ENCODE data around the gene TWNK. TPM values are rescaled to one million over a fixed set of nuclear protein-coding genes. Genes with fewer than 3 reads are reported as not detected.

TWNK gene
- total RNA-seq, 1 donor from 2014 or later, result 5.7 TPM

DNA sequence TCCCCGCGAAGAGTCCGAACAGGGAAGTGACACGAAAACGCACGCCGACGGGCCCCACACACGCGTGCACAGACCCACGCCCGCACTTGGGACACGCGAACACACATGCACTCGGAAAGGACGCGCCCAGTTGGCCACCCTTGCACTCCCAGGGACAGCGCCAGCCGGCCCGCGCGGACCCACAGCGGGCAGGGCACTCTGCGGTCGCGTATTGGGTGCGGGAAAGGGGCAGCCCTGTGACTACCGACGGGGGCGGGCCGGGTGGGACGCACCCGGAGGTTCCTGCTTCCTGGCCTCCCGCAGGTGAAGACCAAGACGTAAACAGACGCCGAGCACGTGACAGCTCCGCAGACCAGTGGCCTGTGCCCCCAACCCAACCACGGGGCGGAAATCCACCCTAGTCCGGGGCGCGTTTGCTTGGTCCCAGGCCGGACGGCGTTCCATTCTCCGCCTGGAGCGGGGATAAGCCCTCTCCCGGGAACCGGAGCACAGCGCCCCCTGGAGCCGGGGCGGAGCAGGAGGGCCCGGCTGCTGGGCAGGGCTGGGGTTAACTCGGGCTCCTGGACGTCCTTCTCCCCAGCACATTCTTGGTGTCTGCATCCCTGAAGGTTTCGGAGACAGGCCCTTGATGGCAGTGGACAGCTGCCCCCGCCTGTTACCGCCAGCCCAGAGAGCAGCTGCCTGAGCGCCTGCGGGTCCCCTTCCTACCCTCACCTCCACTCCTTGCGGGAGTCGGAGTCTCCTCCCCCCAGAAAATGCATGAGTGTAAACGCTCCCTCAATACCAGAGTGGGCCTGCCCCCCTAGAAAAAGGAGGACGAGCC, 10.2 kb downstream of the TWNK start:
- peak; percentile 60 for ATAC-seq

DNA sequence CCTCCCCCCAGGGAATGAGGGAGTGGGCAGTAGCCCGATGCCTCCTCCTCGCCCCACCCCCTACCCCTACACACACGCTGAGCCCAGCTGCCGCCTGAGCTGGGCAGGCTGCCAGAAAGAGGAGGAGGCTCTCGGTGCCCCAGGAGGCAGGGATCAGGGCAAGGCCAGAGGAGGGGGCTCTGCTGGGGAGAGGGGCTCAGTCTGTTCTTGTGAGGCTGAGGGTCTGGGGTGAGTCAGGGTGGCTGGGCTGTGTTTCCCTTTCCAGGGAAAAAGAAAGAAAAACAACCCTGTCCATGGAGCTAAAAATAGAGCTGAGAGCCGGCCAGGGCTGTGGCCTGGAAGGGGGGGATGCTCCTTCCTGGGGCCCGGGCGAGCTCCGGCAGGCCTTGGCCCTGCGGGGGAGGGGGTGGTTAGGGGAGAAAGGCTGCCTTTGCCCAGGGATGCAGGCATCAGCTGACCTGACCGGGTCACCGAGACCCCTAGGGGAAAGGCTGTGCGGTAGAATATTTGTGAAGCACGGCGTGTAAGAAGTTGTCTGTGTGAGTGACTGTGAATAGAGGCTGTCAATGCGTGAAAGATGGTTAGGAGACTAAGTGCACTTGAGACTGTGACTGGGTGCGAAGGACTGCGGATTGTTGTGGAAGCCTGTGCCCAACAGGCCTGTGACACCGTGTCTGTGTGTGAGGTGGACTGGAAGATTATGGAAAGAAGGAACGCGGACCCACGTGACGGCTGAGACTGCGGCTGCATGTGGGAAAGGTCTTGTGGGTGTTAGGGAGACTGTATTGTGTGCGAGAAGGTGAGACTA, 11.0 kb downstream of the TWNK start:
- peak; percentile 49 for ATAC-seq

DNA sequence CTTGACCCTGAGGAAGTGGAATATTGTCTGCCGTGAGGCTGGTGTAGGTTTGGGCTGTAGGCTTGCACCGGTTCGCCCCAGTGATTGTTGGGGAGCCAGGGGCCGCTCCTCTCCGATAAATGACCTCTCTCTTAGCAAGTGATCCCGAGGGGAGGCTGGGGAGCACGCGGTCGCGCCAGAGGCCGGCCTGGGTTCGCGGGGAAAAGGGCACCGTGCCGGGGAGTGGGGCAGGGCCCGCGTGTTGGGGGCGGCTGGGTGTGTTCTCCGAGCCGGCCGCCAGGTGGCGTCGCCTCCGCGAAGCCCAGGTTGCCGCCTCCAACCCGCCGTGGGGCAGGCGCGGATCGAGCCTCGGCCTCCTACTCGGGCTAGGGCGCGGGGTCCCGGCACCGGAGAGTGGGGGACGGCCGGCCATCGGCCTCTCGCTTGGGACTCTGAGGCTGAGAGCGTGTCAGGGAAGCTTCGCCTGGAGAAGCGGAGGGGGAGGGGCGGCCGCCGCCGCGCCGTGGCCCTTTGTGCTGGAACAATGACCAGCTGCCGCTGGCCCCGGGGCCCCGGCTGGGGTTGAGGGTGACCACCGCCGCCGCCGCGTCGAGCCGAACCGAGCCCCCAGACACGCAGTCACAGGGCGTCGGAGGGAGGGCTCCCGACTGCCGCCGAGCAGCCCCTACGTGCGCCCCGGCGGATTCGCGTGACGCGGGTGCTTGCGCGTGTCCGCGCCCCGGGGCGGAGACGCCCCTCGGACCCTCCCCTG, 11.8 kb downstream of the TWNK start:
- ATAC-seq, result peak; percentile 61

DNA sequence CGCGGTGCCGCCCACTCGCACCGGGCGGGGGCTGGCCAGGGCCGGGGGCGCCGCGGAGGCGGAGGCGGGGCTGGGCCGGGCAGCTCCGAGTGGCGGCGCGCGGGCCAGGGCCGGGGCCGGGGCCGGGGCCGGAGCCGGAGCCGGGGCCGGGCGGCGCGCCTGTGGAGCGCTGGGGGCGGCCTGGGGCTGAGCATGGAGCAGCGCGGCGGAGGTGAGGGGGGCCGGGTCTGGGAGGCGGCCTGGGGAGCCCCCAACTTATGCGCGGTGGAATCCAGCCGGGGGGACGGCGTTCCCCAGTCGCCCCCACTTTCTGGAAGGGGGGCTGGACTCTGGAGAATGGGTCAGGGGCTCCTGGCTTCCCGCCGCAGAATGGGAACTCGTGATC, 12.4 kb downstream of the TWNK start, which contains the start of gene LZTS2:
TSS of gene LZTS2 (plus strand) at position 67 of the 385 bp plus-strand sequence. CDS start 2,731 bp downstream, outside the sequence.
- ATAC-seq, result peak; percentile 56

DNA sequence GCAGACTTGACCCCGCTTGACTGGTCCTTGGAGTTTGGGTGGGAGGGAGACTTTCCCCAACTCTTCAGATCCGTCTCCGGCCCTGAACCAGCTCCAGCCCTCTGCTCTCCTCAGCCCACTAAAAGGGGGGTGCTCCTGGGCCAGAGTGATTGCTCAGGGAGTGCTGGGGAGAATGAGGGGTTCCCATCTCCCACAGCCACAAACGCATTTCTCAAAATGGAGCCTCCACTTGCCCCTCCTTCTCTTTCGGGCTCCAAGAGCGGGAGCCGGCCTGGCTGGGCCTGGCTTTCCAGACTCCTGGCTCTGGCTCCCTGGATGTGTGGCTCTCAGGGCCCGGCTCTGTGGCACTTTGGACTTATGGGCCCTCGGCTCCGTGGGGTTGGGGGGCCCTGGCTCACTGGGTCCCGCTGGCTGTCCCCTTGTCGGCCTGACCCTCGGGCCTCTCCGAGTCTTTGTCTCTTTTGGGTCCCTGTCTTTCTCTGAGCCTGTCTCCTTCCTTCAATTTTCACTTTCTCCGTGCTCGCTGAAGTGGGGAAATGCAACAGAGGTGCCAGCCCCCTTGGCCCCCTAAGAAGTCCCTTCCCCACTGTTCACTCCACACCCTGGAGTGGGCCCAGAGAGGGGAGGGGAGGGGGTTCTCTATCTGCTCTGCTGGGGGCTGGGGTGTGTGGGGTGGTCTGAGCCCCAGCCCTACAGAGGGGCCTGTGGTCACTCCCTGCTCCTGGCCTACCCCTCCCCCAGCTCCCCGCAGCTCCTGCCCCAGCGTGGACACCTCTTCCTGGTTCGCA, 13.0 kb downstream of the TWNK start:
- no peak for ATAC-seq

DNA sequence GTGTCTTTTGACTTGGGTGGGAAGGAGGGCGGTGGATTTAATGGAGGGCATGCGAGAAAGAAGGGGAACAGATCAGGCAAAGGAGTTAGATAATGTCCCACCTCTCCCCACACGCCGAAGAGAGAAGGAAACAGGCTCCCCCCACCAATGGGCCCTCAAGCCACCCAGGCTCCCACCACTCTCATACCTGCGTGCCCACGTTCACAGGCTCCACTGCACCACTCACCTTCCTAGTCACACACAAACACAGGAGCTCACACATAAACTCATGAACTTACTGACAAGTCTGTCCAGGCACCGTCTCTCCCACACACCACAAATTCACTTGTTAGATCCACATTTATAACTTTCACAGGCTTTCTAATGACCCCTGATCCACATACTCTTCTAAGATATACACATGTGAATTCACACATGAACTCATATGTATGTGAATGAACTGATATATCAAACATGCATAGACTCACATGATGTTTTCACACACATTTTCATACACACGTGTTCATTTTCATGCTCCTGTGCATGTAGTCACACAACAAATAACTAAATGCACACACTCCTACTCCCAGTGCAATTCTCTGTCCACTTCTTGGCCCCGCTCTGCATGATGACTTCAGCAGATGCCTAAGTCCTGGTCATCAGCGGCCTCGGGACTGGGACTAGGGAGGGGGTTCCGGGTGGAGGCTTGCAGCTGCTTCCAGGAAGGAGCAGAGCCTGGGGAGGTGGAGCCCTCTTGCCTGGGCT, 13.7 kb downstream of the TWNK start:
- peak; percentile 6 for ATAC-seq

DNA sequence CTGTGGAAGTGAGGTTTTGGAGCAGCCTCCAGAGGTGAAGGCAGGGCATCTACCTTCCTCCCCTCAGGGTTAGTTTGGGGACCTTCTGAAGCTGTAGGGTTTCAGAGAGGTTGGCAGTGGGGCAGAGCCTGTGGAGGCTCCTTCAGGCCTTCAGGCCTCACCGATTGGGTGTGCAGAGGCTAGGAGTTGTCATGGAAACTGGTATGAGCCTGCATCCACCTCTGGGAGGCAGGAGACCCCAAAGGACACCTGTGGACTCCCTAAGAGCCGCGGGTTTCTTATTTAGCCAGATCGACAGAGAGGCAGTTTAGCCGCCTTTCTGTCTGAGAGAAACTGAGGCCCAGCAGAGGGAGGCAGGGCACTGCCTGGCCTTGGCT, 14.3 kb downstream of the TWNK start:
- no peak for ATAC-seq

DNA sequence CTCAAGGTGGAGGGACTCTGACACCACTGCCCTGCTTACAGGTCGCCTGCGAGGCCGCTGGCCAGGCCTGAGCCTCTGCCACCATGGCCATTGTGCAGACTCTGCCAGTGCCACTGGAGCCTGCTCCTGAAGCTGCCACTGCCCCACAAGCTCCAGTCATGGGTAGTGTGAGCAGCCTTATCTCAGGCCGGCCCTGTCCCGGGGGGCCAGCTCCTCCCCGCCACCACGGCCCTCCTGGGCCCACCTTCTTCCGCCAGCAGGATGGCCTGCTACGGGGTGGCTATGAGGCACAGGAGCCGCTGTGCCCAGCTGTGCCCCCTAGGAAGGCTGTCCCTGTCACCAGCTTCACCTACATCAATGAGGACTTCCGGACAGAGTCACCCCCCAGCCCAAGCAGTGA, 15.1 kb downstream of the TWNK start:
- ATAC-seq, result no peak

DNA sequence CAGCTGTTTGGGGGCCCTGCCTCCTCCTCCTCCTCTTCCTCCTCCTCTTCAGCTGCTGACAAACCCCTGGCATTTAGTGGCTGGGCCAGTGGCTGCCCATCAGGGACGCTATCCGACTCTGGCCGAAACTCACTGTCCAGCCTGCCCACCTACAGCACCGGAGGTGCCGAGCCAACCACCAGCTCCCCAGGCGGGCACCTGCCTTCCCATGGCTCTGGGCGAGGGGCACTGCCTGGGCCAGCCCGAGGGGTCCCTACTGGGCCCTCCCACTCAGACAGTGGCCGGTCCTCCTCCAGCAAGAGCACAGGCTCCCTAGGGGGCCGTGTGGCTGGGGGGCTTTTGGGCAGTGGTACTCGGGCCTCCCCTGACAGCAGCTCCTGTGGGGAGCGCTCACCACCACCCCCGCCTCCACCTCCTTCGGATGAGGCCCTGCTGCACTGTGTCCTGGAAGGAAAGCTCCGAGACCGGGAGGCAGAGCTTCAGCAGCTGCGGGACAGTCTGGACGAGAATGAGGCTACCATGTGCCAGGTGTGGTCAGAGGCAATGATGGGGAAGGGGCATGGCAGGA, 16.4 kb downstream of the TWNK start:
- ATAC-seq, result no peak

DNA sequence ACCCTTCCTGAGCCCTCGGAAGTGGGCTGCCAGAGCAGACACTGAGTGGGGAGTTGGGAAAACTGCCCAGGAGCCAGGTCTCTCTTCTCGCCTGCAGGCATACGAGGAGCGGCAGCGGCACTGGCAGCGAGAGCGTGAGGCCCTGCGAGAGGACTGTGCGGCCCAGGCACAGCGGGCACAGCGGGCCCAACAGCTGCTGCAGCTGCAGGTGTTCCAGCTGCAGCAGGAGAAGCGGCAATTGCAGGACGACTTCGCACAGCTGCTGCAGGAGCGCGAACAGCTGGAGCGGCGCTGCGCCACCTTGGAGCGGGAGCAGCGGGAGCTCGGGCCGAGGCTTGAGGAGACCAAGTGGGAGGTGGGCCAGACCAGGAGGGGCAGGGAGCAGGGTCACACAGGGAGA, 18.0 kb downstream of the TWNK start:
- ATAC-seq, result no peak

DNA sequence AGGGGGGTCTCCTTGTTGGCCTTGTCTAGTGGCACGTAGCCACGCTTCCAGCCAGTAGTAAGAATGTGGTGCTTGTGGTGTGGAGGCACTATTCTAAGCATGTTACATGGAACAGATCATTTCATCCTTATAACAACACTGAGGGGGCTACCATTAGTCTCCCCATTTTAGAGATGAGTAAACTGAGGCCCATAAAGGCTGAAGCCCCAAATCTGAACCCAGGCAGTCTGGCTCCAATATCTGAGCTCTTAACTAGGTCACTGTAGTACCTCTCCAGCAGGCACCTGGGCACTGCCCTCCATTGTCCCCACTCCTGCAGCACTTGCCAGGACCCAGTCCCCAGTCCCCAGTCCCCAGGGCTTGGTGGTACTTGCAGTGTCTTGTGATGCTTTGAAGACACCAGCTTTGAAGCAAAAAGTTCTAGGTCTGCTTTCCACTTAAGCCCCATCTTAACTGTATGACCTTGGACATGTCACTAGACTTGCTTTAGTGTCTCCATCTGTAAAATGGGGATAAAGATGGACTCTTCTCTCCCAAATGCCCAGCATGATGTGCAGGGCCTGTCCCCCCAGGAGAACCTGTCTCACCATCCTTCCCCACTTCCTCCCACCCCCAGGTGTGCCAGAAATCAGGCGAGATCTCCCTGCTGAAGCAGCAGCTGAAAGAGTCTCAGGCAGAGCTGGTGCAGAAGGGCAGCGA, 18.7 kb downstream of the TWNK start:
- ATAC-seq, result no peak

DNA sequence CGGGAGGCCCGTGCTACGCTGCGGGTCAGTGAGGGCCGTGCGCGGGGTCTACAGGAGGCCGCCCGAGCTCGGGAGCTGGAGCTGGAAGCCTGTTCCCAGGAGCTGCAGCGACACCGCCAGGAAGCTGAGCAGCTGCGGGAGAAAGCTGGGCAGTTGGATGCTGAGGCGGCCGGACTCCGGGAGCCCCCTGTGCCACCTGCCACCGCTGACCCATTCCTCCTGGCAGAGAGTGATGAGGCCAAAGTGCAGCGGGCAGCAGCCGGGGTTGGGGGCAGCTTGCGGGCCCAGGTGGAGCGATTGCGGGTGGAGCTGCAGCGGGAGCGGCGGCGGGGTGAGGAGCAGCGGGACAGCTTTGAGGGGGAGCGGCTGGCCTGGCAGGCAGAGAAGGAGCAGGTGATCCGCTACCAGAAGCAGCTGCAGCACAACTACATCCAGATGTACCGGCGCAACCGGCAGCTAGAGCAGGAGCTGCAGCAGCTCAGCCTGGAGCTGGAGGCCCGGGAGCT, 19.3 kb downstream of the TWNK start:
- no peak for ATAC-seq

DNA sequence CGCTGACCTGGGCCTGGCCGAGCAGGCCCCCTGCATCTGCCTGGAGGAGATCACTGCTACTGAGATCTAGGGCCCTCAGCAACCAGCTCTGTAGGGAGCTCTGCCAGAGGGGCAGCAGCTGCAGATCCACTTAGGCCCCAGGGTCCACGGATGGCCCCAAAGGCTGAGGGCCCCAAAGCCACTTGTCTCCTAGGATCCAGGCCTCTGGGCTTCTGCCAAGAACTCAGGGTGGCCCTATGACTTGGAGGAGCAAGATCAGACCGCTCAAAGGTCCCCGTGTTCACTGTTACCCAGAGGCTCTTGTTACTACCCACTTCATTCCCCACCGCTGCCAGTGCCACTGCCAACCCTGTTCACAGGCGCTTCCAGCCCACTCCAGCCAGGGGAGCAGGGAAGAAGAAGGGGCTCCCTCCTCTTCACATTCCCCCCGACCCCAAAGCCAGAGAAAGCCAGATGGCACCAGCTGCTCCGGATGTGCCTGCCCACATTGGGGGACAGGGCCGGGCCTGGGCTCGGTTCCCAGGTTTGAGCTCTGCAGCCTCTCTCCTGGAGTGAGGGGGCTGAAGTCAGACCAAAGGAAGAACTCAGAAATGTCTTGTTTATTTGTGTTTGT, 19.9 kb downstream of the TWNK start:
- no peak for ATAC-seq

DNA sequence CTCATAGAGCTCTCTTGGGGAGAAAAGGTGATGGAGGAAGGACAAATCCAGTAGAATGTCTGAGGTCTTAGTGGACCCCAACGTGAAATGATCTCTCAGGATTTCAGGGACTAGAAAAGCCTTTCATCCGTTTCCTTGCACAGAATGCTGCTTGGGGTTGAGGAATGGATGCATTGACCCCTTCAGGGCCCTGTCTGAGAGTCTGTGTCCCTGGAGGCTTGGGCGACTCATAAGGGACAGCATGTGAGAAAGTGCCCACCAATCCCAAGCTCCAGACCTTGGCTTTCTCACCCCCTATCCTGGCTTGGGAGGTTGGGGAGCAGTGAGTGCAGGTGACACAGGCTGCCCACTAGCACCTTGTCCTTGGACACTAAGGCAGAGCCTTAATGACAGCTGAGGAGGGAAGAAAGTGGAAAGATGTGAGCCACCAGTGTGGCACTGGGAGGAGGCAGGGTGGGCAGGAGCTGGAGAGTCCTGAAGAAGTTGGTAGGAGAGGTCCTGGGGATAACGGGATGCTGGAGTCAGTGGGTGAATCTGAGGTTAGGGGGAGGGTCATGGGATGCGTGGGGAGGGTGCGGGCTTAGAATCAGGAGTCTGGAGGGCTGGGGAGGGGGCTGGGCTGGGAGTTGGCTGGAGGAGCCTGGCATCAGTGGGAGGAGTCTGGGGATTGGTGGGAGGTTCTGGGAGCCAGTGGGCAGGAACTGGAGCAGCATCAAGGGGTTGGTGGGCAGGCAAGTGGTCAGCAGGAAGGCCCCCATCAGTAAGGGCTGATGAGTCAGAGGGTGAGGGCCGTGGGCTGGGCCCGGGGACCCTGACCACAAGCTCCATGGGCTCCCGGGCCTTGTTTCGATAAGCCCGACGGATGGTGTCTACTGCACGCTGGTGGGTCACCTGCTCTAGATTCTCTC, 20.8 kb downstream of the TWNK start:
- ATAC-seq, result no peak

DNA sequence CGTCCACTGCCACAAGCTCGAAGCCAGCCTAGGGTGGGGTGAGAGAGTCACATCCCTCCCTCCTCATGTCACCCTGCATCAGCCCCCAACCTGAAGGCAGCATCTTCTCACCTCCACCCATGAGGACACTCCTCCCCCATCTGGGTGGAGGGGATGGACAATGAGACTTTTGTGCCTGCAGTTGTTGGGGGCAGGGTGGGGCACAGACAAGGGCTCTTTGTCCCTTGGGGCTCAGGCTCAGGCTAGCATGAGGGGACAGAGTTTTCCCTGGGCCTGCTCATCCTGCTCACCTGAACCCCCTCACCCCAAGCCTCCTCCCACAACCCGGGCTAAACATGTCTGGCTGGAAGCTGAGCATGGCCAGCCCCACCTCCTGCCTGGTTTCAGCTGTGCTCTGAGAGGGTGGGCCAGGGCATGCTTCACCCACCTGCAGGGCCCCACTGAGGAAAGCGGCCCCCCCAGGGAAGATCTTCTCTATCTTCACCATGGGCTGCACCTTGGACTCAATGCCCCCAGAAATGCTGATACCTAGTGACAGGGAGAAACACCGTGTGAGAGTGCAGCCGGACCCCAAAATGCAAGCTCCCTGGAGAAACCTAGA, 21.6 kb downstream of the TWNK start:
- ATAC-seq, result no peak

DNA sequence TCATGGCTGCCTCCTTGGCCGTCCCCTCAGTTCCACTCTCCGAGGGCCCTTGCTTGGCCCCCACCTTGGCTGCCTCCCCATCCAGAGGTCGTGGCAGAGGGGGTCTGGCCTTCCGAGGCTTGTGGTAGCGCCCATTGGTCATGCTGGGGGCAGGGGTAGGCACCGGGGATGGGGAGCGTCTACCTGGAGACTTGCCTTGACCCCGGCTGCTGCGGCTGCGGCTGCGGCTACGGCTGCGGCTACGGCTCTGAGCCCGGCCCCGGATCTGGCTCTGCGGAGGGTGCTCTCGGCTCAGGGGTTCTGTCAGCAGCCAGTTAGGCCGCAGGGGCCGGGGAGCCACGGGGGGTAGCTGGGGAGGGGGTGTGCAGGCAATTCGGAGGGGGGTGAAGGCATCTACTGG, 23.0 kb downstream of the TWNK start:
- ATAC-seq, result no peak

DNA sequence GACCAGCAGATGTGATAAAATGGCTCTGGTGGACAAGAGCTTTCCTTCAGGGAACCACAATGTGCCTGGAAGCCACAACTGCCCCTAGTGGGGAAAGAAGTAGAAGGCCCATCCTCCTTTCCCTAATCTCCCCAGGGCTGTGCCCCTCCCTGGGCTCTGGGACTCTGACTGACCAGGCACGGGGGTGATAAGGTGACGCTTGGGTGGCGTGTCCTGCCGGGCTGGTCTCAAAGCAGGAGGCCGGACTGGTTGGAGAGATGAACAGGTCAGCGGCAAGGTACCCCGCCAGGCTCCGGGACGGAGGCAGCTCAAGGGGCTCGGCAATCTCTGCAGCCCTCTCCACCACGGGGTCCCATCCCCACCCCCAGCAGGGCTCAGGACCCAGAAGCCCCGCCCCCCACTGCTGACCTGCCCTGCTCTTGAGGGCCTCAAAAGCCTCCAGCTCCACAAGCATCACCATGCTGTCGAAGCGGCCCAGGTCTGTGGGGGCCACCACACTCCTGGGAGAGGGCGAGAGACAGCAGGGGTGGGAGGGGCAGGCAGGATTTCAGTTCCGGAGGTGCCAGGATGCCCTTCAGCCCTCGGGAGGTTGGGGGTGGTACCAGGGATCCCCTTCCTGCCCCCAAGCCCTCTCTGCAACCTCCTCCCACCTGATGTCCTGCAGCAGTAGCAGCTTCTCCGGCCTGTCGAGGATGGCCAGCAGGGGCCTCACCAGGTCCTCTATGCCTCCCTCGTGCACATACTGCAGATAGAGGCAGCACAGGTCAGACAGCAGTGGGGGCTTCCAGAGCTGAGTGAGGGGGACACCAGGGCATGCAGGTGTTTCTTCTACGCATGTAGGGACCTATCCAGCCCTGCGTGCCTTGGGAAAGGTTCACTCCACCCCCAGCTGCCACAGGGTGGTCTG, 24.4 kb downstream of the TWNK start:
- no peak for ATAC-seq

Measured in esophagus mucosa (tissue), 1 donor.